ENCODE data around the gene ZNHIT3. TPM values are rescaled to one million over a fixed set of nuclear protein-coding genes. Genes with fewer than 3 reads are reported as not detected.
A peak's percentile ranks its signal among the peaks of the same experiment; 100 is the strongest.

The ZNHIT3 gene
- total and polyA plus RNA-seq, 2 of the 13 experiments (the other 11 are each of a cell fraction or from before 2014, with no cell fraction given), result 66.6 to 77.4 TPM

DNA sequence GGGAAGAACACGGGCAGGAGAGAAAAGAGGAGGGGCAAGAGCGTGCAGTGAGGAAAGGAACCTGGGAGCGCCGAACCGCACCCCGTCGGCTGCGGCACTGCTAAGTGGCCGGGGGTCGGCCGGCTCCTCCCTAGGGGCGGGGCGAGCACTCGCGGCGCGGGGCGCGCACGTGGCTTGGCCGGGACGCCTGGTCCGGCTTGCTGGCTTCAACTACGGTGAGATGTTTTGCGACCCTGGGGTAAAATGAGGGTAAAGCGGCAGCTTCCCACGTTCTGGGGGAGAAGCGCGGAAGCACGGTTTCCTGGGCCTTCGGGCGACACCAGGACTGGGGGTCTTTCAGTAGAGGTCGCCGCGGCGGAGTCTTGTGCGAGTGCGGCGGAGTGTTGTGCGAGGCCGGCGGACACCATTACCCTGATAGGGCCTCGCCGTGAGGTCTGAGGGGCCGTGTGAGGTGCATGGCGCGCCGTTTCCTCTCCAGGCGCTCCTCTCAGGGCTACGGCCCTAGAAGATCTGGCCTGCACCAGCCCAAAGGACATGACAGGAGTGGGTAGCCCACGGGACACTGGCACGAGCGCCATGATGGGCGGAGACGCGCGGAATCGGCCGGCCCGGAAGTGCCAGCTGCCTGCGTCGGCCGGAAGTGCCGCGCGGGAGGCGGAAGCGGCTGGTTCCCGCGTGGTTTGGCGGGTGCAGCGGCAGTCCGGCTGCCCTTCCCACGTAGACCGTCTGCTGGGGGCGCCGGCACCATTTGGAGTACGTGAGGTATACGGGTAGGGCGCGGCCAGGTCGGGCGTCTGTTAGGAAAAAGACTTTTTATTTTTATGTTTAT, 48.6 kb downstream of the ZNHIT3 start, which contains the start of the genes MYO19 and PIGW (continued):
- TF ChIP-seq, protein P1, sequence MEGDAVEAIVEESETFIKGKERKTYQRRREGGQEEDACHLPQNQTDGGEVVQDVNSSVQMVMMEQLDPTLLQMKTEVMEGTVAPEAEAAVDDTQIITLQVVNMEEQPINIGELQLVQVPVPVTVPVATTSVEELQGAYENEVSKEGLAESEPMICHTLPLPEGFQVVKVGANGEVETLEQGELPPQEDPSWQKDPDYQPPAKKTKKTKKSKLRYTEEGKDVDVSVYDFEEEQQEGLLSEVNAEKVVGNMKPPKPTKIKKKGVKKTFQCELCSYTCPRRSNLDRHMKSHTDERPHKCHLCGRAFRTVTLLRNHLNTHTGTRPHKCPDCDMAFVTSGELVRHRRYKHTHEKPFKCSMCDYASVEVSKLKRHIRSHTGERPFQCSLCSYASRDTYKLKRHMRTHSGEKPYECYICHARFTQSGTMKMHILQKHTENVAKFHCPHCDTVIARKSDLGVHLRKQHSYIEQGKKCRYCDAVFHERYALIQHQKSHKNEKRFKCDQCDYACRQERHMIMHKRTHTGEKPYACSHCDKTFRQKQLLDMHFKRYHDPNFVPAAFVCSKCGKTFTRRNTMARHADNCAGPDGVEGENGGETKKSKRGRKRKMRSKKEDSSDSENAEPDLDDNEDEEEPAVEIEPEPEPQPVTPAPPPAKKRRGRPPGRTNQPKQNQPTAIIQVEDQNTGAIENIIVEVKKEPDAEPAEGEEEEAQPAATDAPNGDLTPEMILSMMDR (CRISPR knock-in tag; IDR thresholded peaks at IDR 0.05), result peak; percentile 63
- peak; percentile 89 for TF ChIP-seq KMT2A (CRISPR knock-in tag; IDR thresholded peaks at IDR 0.05)
- TF ChIP-seq SRSF9 (IDR thresholded peaks at IDR 0.05; ENCODE audit: borderline replicate concordance, insufficient read depth, low read depth, low read length, poor library complexity, severe bottlenecking), result no peak
- TF ChIP-seq ZNF776 (CRISPR knock-in tag; IDR thresholded peaks at IDR 0.05), result peak; percentile 83
- TF ChIP-seq CHD4 (IDR thresholded peaks at IDR 0.05; ENCODE audit: borderline replicate concordance, low read length), result no peak
- TF ChIP-seq TBL1XR1 (IDR thresholded peaks at IDR 0.05; ENCODE audit: borderline replicate concordance, low read length, partially characterized antibody), result no peak
- peak; percentile 77; the same call in 1 of the 2 replicates for TF ChIP-seq MIER3 (CRISPR knock-in tag; IDR thresholded peaks at IDR 0.05; ENCODE audit: borderline replicate concordance)
- peak; percentile 89 for TF ChIP-seq ZMAT3 (CRISPR knock-in tag; conservative IDR thresholded peaks at IDR 0.05)
- no peak for TF ChIP-seq PAF1 (CRISPR knock-in tag; IDR thresholded peaks at IDR 0.05)
- TF ChIP-seq, protein P2, sequence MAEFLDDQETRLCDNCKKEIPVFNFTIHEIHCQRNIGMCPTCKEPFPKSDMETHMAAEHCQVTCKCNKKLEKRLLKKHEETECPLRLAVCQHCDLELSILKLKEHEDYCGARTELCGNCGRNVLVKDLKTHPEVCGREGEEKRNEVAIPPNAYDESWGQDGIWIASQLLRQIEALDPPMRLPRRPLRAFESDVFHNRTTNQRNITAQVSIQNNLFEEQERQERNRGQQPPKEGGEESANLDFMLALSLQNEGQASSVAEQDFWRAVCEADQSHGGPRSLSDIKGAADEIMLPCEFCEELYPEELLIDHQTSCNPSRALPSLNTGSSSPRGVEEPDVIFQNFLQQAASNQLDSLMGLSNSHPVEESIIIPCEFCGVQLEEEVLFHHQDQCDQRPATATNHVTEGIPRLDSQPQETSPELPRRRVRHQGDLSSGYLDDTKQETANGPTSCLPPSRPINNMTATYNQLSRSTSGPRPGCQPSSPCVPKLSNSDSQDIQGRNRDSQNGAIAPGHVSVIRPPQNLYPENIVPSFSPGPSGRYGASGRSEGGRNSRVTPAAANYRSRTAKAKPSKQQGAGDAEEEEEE (CRISPR knock-in tag; IDR thresholded peaks at IDR 0.05; ENCODE audit: borderline replicate concordance), result no peak; the same call in 1 of the 2 replicates
- 0 out of 2 replicates have a peak, but pooled peaks have one; percentile 49 for TF ChIP-seq ZNF766 (CRISPR knock-in tag; IDR thresholded peaks at IDR 0.05; ENCODE audit: borderline replicate concordance)
- TF ChIP-seq ZNF331 (CRISPR knock-in tag; IDR thresholded peaks at IDR 0.05), result no peak
- TF ChIP-seq NFYC (CRISPR knock-in tag; IDR thresholded peaks at IDR 0.05), result 0 out of 2 replicates have a peak, but pooled peaks have one; percentile 12
- TF ChIP-seq ZBTB7A (CRISPR knock-in tag; IDR thresholded peaks at IDR 0.05), result no peak
- TF ChIP-seq, protein P3, sequence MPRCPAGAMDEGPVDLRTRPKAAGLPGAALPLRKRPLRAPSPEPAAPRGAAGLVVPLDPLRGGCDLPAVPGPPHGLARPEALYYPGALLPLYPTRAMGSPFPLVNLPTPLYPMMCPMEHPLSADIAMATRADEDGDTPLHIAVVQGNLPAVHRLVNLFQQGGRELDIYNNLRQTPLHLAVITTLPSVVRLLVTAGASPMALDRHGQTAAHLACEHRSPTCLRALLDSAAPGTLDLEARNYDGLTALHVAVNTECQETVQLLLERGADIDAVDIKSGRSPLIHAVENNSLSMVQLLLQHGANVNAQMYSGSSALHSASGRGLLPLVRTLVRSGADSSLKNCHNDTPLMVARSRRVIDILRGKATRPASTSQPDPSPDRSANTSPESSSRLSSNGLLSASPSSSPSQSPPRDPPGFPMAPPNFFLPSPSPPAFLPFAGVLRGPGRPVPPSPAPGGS (CRISPR knock-in tag; IDR thresholded peaks at IDR 0.05), result peak; percentile 65; the same call in 1 of the 2 replicates
- TF ChIP-seq, protein P4, sequence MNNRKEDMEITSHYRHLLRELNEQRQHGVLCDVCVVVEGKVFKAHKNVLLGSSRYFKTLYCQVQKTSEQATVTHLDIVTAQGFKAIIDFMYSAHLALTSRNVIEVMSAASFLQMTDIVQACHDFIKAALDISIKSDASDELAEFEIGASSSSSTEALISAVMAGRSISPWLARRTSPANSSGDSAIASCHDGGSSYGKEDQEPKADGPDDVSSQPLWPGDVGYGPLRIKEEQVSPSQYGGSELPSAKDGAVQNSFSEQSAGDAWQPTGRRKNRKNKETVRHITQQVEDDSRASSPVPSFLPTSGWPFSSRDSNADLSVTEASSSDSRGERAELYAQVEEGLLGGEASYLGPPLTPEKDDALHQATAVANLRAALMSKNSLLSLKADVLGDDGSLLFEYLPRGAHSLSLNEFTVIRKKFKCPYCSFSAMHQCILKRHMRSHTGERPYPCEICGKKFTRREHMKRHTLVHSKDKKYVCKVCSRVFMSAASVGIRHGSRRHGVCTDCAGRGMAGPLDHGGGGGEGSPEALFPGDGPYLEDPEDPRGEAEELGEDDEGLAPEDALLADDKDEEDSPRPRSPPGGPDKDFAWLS (CRISPR knock-in tag; IDR thresholded peaks at IDR 0.05; ENCODE audit: borderline replicate concordance), result no peak
- peak; percentile 80 for TF ChIP-seq SRSF1 (optimal IDR thresholded peaks at IDR 0.05; ENCODE audit: low read depth, low read length)
- peak; percentile 84 for TF ChIP-seq BHLHE40 (IDR thresholded peaks at IDR 0.05; ENCODE audit: low read length)
- 0 out of 2 replicates have a peak, but pooled peaks have one; percentile 43 for TF ChIP-seq ZSCAN21 (CRISPR knock-in tag; IDR thresholded peaks at IDR 0.05; ENCODE audit: borderline replicate concordance)
- TF ChIP-seq ZBTB3 (CRISPR knock-in tag; IDR thresholded peaks at IDR 0.05; ENCODE audit: borderline replicate concordance, low read depth), result peak; percentile 84
- TF ChIP-seq POLR2G (IDR thresholded peaks at IDR 0.05; ENCODE audit: low read depth, low read length), result peak; percentile 90
- TF ChIP-seq SP5 (CRISPR knock-in tag; IDR thresholded peaks at IDR 0.05; ENCODE audit: borderline replicate concordance, low read depth), result peak; percentile 82
